Mesodermal cell (in vitro differentiated cells): ENCODE data around the gene HYDIN.

Experiments used
- H3K27ac ChIP-seq: 2 replicates; pipeline ENCODE4 v1.7.0; 2013; ENCODE audit warnings: mild to moderate bottlenecking, low read depth, low read length, moderate library complexity; ENCODE audit not compliant: severe bottlenecking
- H3K36me3 ChIP-seq: 2 replicates; pipeline ENCODE4 v1.7.1; 2013; ENCODE audit warnings: mild to moderate bottlenecking, low read length, moderate library complexity; ENCODE audit not compliant: control insufficient read depth, insufficient read depth
- H3K4me1 ChIP-seq: one replicate; pipeline ENCODE4 v1.7.1; 2013; ENCODE audit warnings: mild to moderate bottlenecking, low read length; ENCODE audit not compliant: insufficient read depth, control insufficient read depth, poor library complexity, severe bottlenecking
- H3K4me3 ChIP-seq: 2 replicates; pipeline ENCODE4 v1.7.0; 2013; ENCODE audit warnings: low read length, control low read depth, mild to moderate bottlenecking; ENCODE audit not compliant: insufficient read depth, poor library complexity, severe bottlenecking; ENCODE audit errors: extremely low read depth
- H3K9me3 ChIP-seq: 2 replicates; pipeline ENCODE4 v1.7.1; 2013; ENCODE audit warnings: mild to moderate bottlenecking, low read length, moderate library complexity; ENCODE audit not compliant: control insufficient read depth
- WGBS, 2 experiments: methylation state at CpG; one replicate each; pipeline ENCODE4 v1.1.5; 2013; ENCODE audit warnings: missing lambda C conversion rate in 2 of 2; ENCODE audit not compliant: insufficient coverage in 2 of 2; 5-methylcytosine and 5-hydroxymethylcytosine counted together

Gene HYDIN

GRCh38 chr16:71225145-71225544 is 5.4 kb downstream of the HYDIN start:
- Histone ChIP-seq H3K36me3 (no peaks in the 10 kb centered on the region), H3K4me3 (no peak overlapping the region), H3K9me3 (peaks cover 22% of the 10 kb centered on the region), H3K27ac (no peak overlapping the region), H3K4me1 (no peaks in the 10 kb centered on the region)
- 92 to 93% methylated on average over 2 of the region's 3 CpGs for WGBS, 2 experiments

GRCh38 chr16:71218306-71218963 is 12.1 kb downstream of the HYDIN start:
- no CpG with 5 or more reads among the region's 4 CpGs for WGBS, 2 experiments
- Histone ChIP-seq H3K4me1 (no peaks in the 10 kb centered on the region), H3K36me3 (no peaks in the 10 kb centered on the region), H3K4me3 (no peak overlapping the region), H3K9me3 (peaks cover 5% of the 10 kb centered on the region), H3K27ac (no peak overlapping the region)

GRCh38 chr16:71217506-71217905 is 13.0 kb downstream of the HYDIN start:
- 88 to 98% methylated on average over 1 to 4 of the region's 4 CpGs for WGBS, 2 experiments
- H3K9me3 ChIP-seq, result peaks cover 5% of the 10 kb centered on the region

GRCh38 chr16:71216714-71217113 is 13.8 kb downstream of the HYDIN start:
- 77 to 89% methylated on average over 3 of the region's 3 CpGs for WGBS, 2 experiments
- peaks cover 1% of the 10 kb centered on the region for H3K9me3 ChIP-seq
- H3K27ac ChIP-seq, result no peak overlapping the region
- no peaks in the 10 kb centered on the region for H3K4me1 ChIP-seq
- H3K4me3 ChIP-seq, result no peak overlapping the region
- no peaks in the 10 kb centered on the region for H3K36me3 ChIP-seq

More at GRCh38 chr16:71217506-71217905, 13.0 kb downstream of the HYDIN start:
- no peaks in the 10 kb centered on the region for H3K36me3 ChIP-seq
- H3K4me3 ChIP-seq, result no peak overlapping the region
- no peaks in the 10 kb centered on the region for H3K4me1 ChIP-seq
- H3K27ac ChIP-seq, result no peak overlapping the region

DNA sequence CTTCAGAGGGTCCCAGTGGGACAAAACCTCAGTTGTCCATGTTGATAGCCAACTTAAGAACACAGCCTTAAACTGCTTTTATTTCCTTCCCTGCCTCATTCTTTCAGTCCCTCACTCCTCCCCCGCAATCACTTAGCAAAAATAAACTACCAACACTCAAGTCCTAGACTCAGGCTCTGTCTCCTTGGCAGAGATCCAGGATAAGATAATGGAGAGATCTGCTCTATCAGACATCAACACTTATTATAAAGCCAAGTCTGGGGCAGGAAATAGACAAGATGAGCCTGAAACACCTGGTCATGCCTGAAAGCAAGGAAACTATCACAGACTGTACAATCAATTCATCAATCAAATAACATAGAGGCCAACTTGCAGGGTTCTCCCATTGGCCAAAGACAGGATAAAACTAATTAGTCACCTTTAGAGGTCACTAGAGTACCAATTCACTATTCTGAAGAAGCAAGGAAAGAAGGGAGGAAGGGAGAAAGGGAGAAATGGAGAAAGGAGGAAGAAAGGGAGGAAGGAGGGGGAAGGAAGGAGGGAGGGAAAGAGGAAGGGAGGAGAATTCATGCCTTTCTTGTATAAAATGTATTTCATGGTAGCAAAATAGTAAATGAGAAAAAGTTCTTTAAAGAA is 15.7 kb downstream of the HYDIN start:
- Histone ChIP-seq H3K36me3 (no peaks in the 10 kb centered on the region), H3K4me3 (no peak overlapping the region), H3K27ac (no peak overlapping the region), H3K9me3 (peaks cover 5% of the 10 kb centered on the region), H3K4me1 (no peaks in the 10 kb centered on the region)
- WGBS, 2 experiments, result 71 to 80% methylated on average over 1 of the region's 1 CpG

- Histone ChIP-seq H3K4me1 (no peaks in the 10 kb centered on the region), H3K9me3 (peaks cover 5% of the 10 kb centered on the region), H3K36me3 (no peaks in the 10 kb centered on the region), H3K4me3 (no peak overlapping the region), H3K27ac (no peak overlapping the region)
- 86 to 93% methylated on average over 3 of the region's 3 CpGs for WGBS, 2 experiments
Observed at GRCh38 chr16:71205482-71206131, 24.9 kb downstream of the HYDIN start.

GRCh38 chr16:71203631-71204030 is 26.9 kb downstream of the HYDIN start:
- no peaks in the 10 kb centered on the region for H3K4me1 ChIP-seq
- no peak overlapping the region for H3K4me3 ChIP-seq
- H3K27ac ChIP-seq, result no peak overlapping the region
- peaks cover 8% of the 10 kb centered on the region for H3K9me3 ChIP-seq
- 88 to 89% methylated on average over 1 to 2 of the region's 2 CpGs for WGBS, 2 experiments
- H3K36me3 ChIP-seq, result no peaks in the 10 kb centered on the region

DNA sequence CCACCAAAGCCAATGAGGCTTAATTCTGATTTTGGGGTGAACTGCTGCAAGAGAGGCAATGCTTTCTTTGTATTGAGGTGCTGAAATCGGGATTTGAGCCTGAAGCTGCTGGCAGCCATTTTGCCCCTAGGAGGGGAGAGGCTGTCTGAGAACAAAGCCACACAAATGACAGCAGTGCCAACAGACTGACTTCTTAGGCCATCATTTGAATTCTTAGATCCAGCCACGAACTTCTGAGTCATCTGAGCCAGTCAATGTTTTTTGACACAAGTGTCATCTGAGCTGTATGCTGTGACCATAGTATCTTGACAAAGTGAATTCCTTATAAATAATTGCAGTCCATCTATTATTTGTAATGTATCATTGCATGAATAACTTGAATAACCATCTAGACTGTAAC is 29.0 kb downstream of the HYDIN start:
- 52 to 67% methylated on average over 1 to 2 of the region's 2 CpGs for WGBS, 2 experiments
- no peak overlapping the region for H3K27ac ChIP-seq
- H3K36me3 ChIP-seq, result no peaks in the 10 kb centered on the region
- H3K4me3 ChIP-seq, result no peak overlapping the region
- H3K4me1 ChIP-seq, result no peaks in the 10 kb centered on the region
- peaks cover 13% of the 10 kb centered on the region for H3K9me3 ChIP-seq

- Histone ChIP-seq H3K27ac (no peak overlapping the region), H3K36me3 (no peaks in the 10 kb centered on the region)
- WGBS, 2 experiments, result 60 to 83% methylated on average over 1 of the region's 1 CpG
Observed at GRCh38 chr16:71201054-71201453, 29.5 kb downstream of the HYDIN start.

GRCh38 chr16:71198408-71198807 is 32.1 kb downstream of the HYDIN start:
- H3K27ac ChIP-seq, result no peak overlapping the region
- peaks cover 13% of the 10 kb centered on the region for H3K9me3 ChIP-seq
- no peaks in the 10 kb centered on the region for H3K4me1 ChIP-seq
- H3K36me3 ChIP-seq, result no peaks in the 10 kb centered on the region
- 100% methylated on average over 1 of the region's 1 CpG; no CpG with 5 or more reads in 1 of the 2 experiments for WGBS, 2 experiments
- no peak overlapping the region for H3K4me3 ChIP-seq

More at GRCh38 chr16:71201054-71201453, 29.5 kb downstream of the HYDIN start:
- Histone ChIP-seq H3K9me3 (peaks cover 13% of the 10 kb centered on the region), H3K4me1 (no peaks in the 10 kb centered on the region), H3K4me3 (no peak overlapping the region)

- Histone ChIP-seq H3K4me3 (no peak overlapping the region), H3K36me3 (no peaks in the 10 kb centered on the region), H3K4me1 (no peaks in the 10 kb centered on the region), H3K27ac (no peak overlapping the region), H3K9me3 (no peaks in the 10 kb centered on the region)
- WGBS, 2 experiments, result 77 to 81% methylated on average over 3 to 4 of the region's 5 CpGs
Observed at GRCh38 chr16:71192387-71192786, 38.1 kb downstream of the HYDIN start.
